ENCODE results near the gene FOXP1.

FOXP1 gene

DNA sequence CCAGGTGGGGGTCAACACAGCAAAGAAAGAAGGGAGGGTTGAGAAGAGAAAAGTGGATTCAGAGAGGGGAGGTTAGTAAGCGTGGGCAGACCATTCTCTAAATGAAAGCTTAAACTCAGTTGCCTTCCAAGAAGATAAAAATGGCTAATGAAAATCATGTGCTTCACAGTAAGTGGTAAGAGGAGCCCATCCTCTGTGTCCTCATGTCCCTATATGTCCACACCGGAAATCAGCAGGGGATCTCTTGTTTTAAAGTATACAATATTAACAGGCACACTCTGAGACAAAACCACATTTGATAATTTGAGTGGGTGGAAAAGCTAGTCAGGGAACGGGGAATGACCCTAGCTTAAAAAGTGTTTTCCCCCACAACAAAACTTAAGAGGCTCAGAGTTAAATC, 4.4 kb upstream of the FOXP1 start:
- H3K9me3 ChIP-seq (ENCODE audit: control insufficient read depth, insufficient read depth, low read length) = no peaks in the 10 kb centered on the region
- no peak overlapping the region for H3K27ac ChIP-seq (ENCODE audit: low read depth, low read length)
- H3K27me3 ChIP-seq (ENCODE audit: control insufficient read depth, insufficient read depth, low read length) = no peaks in the 10 kb centered on the region
- no peak overlapping the region for H3K9ac ChIP-seq (ENCODE audit: low read depth, low read length)
- H3K36me3 ChIP-seq (ENCODE audit: control insufficient read depth, insufficient read depth, low read length) = no peaks in the 10 kb centered on the region
- no peak overlapping the region for H3K4me3 ChIP-seq (ENCODE audit: low read depth, low read length)
- peaks cover 5% of the 10 kb centered on the region; the same call in 1 of the 2 replicates for H3K4me1 ChIP-seq (ENCODE audit: control insufficient read depth, insufficient read depth, low read length)

DNA sequence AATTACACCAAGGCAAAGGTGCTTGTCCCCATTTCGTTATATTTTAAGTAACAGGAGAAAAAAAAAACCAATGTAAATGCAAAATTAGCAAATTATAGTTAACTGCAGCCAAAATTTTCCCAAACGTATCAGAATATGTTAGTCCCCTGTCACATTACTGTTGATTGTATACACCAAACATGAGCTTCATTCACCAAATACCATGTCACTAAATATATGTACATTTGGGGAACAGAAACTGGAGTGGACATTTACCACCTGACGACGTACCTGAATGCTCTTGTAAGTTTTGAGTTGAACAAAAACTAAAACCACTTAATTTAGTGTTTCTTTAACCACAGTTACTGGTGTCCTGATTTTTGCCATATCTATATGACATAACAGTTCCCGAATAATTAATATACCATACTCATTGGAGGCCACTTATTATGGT, 3.3 kb upstream of the FOXP1 start:
- Histone ChIP-seq H3K27me3 (ENCODE audit: control insufficient read depth, insufficient read depth, low read length) (peaks cover 5% of the 10 kb centered on the region; the same call in 1 of the 2 replicates), H3K4me1 (ENCODE audit: control insufficient read depth, insufficient read depth, low read length) (peaks cover 5% of the 10 kb centered on the region; the same call in 1 of the 2 replicates), H3K9ac (ENCODE audit: low read depth, low read length) (no peak overlapping the region), H3K9me3 (ENCODE audit: control insufficient read depth, insufficient read depth, low read length) (no peaks in the 10 kb centered on the region), H3K27ac (ENCODE audit: low read depth, low read length) (no peak overlapping the region), H3K36me3 (ENCODE audit: control insufficient read depth, insufficient read depth, low read length) (no peaks in the 10 kb centered on the region), H3K4me3 (ENCODE audit: low read depth, low read length) (no peak overlapping the region)

DNA sequence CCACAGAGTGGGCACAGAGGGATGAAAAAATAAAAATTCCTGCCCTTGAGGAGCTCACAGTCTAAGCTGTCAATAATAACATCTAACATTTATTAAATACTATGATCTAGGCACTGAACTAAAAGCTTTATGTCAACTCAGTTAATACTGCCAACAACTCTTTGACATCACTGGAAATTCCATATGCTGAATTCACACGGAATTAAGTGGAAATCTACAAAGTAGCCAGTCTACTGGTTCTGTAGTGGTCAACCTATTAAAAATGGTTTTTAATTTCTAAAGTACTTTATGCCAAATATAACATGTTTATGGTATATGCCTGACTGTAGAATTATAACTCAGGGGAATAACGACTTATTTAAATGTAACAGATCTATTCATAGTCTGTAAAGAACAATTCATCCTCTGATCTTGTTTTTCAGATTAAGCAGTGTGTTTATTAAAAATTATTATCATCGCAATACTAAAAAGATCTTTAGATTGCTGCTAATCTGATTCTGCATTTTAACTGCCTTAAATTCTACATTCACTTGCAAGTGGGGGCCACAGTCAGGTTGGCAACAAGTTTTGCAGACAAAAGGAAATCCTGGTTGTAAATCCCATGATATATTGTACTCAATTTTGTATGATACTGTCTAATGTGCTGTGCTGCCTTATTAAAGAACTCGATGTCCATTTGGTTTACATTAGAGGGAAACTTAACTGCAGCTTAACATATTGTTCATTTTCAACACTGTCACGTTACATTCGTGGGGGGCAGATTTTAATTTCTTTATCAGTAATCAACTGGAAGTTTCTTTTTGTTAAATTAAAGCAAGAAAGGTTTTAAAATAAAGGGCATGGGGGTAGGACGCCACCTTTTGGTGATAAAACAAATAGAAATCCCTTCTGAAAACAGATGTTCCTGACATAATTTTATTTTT, 2.6 kb upstream of the FOXP1 start:
- H3K4me1 ChIP-seq (ENCODE audit: control insufficient read depth, insufficient read depth, low read length) = peaks cover 5% of the 10 kb centered on the region; the same call in 1 of the 2 replicates
- no peak overlapping the region for H3K4me3 ChIP-seq (ENCODE audit: low read depth, low read length)
- peaks cover 8% of the 10 kb centered on the region for H3K27me3 ChIP-seq (ENCODE audit: control insufficient read depth, insufficient read depth, low read length)
- H3K9me3 ChIP-seq (ENCODE audit: control insufficient read depth, insufficient read depth, low read length) = no peaks in the 10 kb centered on the region
- no peak overlapping the region for H3K9ac ChIP-seq (ENCODE audit: low read depth, low read length)
- H3K36me3 ChIP-seq (ENCODE audit: control insufficient read depth, insufficient read depth, low read length) = no peaks in the 10 kb centered on the region
- H3K27ac ChIP-seq (ENCODE audit: low read depth, low read length) = no peak overlapping the region

DNA sequence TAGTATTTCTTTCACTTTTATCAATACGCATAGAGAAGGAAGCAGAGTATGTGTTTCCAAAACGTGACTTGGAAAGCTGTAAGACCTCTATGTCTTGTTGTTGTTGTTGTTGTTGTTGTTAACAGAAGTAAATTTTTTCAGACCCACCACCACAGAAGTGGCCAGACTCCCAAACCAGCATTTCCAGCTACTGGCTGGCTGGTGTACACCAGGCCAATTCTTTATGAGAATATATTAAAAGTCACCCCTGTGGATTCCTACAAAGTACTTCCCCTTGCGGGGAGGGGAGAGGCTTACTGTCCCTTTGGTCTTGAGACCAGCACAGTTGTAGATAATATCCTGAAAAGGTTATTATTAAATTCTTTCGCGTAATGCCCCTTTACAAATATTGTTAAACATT, 1.6 kb upstream of the FOXP1 start:
- Histone ChIP-seq H3K27me3 (ENCODE audit: control insufficient read depth, insufficient read depth, low read length) (peaks cover 18% of the 10 kb centered on the region), H3K36me3 (ENCODE audit: control insufficient read depth, insufficient read depth, low read length) (no peaks in the 10 kb centered on the region), H3K27ac (ENCODE audit: low read depth, low read length) (no peak overlapping the region), H3K4me3 (ENCODE audit: low read depth, low read length) (peak overlapping the region; percentile 79; the same call in 1 of the 2 replicates), H3K9me3 (ENCODE audit: control insufficient read depth, insufficient read depth, low read length) (no peaks in the 10 kb centered on the region), H3K9ac (ENCODE audit: low read depth, low read length) (no peak overlapping the region), H3K4me1 (ENCODE audit: control insufficient read depth, insufficient read depth, low read length) (peaks cover 15% of the 10 kb centered on the region)

DNA sequence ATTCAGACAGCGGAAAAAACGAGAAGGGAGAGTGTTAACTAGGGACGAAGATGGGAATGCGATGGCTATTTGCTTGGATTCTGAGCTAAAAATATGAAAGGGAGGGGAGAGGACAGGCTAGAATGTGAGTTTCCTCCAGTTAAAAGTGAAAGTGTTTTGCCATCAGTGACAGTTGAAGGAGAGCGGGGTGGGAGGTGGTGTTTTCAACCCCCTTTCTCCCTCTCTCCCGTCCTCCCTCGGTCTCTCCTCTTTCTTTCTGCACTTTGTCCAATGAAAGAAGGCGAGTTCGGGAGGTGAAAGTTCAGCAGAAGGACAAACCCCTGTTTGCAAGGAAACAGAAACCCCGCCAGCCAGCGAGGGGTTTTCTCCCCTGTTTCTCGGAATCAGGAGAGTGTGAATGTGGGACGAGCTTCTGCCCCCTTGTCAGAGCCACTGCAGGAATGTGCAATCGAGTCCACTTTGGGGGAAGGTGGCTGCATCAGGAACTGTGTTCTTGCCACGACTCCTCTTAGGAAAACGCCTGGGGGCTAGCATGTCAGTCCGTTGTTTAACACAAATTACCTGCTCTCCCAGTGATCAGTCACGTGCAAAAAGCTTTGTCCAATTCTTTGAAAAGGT, 975 bp upstream of the FOXP1 start:
- H3K4me1 ChIP-seq (ENCODE audit: control insufficient read depth, insufficient read depth, low read length) = peaks cover 21% of the 10 kb centered on the region
- peaks cover 24% of the 10 kb centered on the region for H3K27me3 ChIP-seq (ENCODE audit: control insufficient read depth, insufficient read depth, low read length)
- no peak overlapping the region; the same call in 1 of the 2 replicates for H3K9ac ChIP-seq (ENCODE audit: low read depth, low read length)
- H3K4me3 ChIP-seq (ENCODE audit: low read depth, low read length) = peak overlapping the region; percentile 79
- H3K27ac ChIP-seq (ENCODE audit: low read depth, low read length) = peak overlapping the region; percentile 91
- no peaks in the 10 kb centered on the region for H3K36me3 ChIP-seq (ENCODE audit: control insufficient read depth, insufficient read depth, low read length)
- H3K9me3 ChIP-seq (ENCODE audit: control insufficient read depth, insufficient read depth, low read length) = no peaks in the 10 kb centered on the region

DNA sequence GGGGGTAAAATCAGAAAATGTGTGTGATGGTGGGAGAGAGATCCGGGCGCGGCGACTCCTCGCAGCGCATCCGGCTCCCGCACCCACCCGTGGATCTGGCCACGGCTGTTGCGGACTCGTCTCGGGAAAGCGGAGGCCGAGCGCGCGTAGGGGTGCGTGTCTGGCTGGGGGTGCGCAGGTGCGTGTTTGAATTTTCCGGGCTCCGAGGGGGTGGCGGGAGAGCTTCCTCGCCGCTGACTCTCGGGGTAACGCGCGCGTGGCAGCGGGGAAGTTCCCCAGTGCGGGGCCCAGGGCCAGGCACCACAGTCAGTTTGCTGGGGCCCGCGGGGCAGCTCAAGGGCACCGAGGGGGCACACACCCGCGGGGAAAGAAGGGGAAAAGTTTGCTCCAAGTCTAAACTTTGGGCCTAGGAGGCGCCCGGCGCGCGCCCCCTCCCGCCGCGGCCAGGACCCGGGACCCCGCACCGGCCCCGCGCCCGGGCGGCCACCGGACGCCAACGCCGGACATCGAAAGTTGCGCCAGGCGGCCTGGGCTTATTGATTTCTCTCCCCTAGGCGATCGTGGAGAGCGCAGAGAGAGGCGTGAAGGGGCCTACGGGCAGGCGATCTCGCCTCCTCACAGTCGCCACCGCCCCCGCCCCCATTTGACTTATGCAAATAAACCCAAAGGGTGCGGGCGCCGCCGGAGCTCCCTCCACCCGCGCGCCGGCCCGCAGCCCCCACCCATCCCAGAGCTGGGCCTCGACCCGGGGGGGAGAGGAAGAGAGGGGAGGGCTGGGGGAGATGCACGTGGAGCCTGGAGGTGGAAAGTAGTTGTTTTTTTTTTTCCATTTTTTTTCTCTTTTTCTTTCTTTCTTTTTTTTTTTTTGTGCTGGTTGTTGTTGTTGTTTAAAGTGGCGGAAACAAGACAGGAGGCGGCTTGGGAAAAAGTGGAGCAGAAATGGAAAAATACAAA, 639 bp downstream of the FOXP1 start:
- Histone ChIP-seq H3K9me3 (ENCODE audit: control insufficient read depth, insufficient read depth, low read length) (no peaks in the 10 kb centered on the region), H3K27me3 (ENCODE audit: control insufficient read depth, insufficient read depth, low read length) (peaks cover 25% of the 10 kb centered on the region), H3K4me1 (ENCODE audit: control insufficient read depth, insufficient read depth, low read length) (peaks cover 22% of the 10 kb centered on the region), H3K4me3 (ENCODE audit: low read depth, low read length) (peak overlapping the region; percentile 79), H3K9ac (ENCODE audit: low read depth, low read length) (peak overlapping the region; percentile 71), H3K36me3 (ENCODE audit: control insufficient read depth, insufficient read depth, low read length) (no peaks in the 10 kb centered on the region), H3K27ac (ENCODE audit: low read depth, low read length) (peak overlapping the region; percentile 91)

DNA sequence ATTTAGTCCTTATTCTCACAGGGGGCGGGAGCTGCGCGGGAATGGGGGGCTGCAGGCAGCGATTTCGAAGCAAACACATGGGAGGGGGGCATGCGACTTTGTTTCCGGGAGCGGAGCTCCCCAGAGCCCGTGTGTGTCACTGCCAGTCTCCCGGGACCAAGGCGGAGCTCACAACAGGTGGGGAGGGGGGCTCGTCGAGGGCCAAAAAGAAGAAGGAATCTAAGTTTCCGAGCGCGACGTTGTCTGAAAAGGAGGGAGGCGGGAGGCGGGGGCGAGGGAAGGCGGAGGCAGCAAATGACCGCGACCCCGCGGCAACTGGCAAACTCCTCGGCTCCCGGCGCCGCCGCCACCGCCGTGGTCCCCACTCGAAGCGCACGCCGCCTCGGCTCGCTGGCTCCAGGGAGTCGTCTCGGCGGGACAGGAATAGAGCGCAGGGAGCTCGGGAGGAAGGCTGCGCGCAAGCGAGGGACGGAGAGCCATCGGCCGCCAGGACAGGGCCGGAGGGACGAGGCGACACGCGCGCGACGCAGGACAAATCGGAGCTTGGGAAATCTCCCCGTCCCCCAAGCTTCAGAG, 1.4 kb downstream of the FOXP1 start:
- Histone ChIP-seq H3K9me3 (ENCODE audit: control insufficient read depth, insufficient read depth, low read length) (no peaks in the 10 kb centered on the region), H3K4me3 (ENCODE audit: low read depth, low read length) (peak overlapping the region; percentile 79), H3K36me3 (ENCODE audit: control insufficient read depth, insufficient read depth, low read length) (no peaks in the 10 kb centered on the region), H3K9ac (ENCODE audit: low read depth, low read length) (peak overlapping the region; percentile 56), H3K27me3 (ENCODE audit: control insufficient read depth, insufficient read depth, low read length) (peaks cover 25% of the 10 kb centered on the region), H3K27ac (ENCODE audit: low read depth, low read length) (peak overlapping the region; percentile 23), H3K4me1 (ENCODE audit: control insufficient read depth, insufficient read depth, low read length) (peaks cover 22% of the 10 kb centered on the region)

DNA sequence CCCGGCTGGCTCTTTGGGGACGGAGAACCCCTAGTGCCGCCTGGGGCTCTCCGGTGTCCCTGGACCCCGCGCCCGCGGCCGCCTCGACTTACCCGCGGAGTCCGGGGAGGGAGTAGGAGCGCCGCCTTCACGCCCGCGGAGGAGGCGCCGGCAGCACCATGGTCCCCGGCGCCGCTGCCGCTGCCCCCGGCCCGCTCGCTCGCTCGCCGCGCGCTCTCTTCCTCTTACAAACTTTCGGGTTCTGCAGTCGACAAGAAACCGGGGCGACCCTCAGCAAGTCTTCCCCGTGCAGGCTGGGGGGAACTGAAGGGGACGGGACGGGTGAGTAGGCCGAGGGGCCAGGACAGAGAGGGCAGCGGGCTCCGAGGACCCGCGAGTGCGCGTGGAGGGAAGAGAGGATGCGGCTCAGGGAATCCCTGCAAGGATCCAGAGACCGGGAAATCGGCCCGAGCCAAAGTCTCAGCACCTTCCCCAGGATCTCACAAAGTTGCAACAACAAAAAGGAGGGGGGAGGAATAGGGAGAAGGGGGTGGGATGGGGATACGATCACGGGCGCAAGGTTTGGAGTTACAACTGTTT, 2.0 kb downstream of the FOXP1 start:
- no peaks in the 10 kb centered on the region for H3K9me3 ChIP-seq (ENCODE audit: control insufficient read depth, insufficient read depth, low read length)
- no peaks in the 10 kb centered on the region for H3K36me3 ChIP-seq (ENCODE audit: control insufficient read depth, insufficient read depth, low read length)
- H3K4me1 ChIP-seq (ENCODE audit: control insufficient read depth, insufficient read depth, low read length) = peaks cover 22% of the 10 kb centered on the region
- H3K27me3 ChIP-seq (ENCODE audit: control insufficient read depth, insufficient read depth, low read length) = peaks cover 25% of the 10 kb centered on the region
- H3K9ac ChIP-seq (ENCODE audit: low read depth, low read length) = peak overlapping the region; percentile 48; the same call in 1 of the 2 replicates
- H3K4me3 ChIP-seq (ENCODE audit: low read depth, low read length) = peak overlapping the region; percentile 79
- peak overlapping the region; percentile 29 for H3K27ac ChIP-seq (ENCODE audit: low read depth, low read length)

DNA sequence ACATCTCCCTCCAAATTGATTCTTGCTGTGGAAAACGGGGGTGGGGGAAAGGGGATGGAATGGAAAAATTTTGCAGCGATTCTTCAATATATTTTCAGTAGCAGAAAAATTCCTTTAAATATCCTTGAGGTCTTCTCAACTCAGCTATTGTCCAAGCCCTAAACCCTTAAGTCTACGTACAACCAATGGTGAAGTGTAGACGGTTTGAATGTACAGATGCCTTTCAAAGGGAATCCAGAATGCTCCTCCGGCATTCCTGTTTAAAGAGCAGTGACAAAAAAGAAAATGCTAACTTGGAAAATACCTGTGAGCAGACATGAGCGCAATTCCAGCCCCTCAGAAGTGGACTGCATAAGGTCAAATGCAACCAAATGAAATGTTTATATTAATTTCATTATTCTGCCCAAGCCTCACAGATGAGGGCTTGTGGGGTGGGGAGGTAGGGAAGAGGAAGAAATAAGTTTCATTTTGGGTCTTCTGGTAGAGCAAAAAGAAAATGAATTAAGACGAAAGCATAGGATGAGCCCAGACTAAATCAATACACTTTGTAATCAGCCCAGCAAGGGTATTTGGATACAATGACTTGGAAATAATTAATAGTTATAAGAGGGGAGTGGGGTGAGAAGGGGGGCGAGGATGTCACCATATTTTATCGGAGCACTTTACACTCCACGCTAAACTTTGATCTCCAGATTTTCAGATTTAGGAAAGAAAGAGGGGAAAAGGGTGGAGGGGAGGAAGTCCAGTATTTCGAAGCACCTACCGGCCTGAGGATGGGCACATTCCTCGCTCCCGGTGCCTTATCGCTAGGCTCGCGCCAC, 2.7 kb downstream of the FOXP1 start:
- H3K9ac ChIP-seq (ENCODE audit: low read depth, low read length) = peak overlapping the region; percentile 48; the same call in 1 of the 2 replicates
- peak overlapping the region; percentile 79 for H3K4me3 ChIP-seq (ENCODE audit: low read depth, low read length)
- no peak overlapping the region for H3K27ac ChIP-seq (ENCODE audit: low read depth, low read length)
- no peaks in the 10 kb centered on the region for H3K36me3 ChIP-seq (ENCODE audit: control insufficient read depth, insufficient read depth, low read length)
- peaks cover 25% of the 10 kb centered on the region for H3K27me3 ChIP-seq (ENCODE audit: control insufficient read depth, insufficient read depth, low read length)
- no peaks in the 10 kb centered on the region for H3K9me3 ChIP-seq (ENCODE audit: control insufficient read depth, insufficient read depth, low read length)
- H3K4me1 ChIP-seq (ENCODE audit: control insufficient read depth, insufficient read depth, low read length) = peaks cover 22% of the 10 kb centered on the region
